Glomerular visceral epithelial cell (primary cell): ENCODE results near the gene EMILIN2.
"Not testable (repeated sequence)": the region's sequence is repeated elsewhere in the genome, so short reads cannot be mapped to it uniquely, and the experiment has no call there.

Experiments
- DNase-seq: peaks from one replicate; pipeline ENCODE4 v3.0.0-alpha.2; 2016; ENCODE audit errors: extremely low spot score

EMILIN2 gene

DNA sequence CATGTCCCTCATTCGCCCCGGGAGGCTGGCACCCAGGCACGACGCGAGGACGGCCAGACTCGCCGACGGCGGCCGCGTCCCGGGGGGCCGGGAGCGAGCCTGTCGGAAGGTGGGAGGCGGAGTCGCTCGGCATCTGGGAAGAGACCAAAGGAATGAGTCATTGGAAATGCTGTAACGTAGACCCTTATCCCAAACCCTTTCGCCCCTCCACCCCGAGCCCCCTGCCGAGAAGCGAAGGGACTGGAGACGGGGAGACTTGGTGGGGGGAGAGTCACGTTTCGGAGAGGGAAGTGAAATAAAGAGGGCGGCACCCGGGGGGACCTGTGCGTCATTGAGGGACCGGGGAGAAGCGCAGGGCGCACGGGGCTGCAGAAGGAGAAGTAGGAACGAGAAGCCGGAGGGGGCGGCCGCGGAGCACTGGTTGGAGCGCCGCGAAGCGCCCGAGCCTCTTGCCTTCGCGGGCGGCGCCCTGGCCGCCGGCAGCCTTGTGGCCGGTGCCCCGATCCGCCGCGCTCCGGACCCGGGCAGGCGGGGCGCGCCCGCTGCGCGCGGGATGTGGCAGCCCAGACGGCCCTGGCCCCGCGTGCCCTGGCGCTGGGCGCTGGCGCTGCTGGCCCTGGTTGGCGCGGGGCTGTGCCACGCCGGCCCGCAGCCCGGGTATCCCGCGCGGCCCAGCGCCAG lies at the start of gene EMILIN2:
EMILIN2 (plus strand) TSS at position 371 of the 681 bp plus-strand sequence; CDS start at position 554, 183 bp downstream.
- DNase-seq = peak; percentile 12

DNA sequence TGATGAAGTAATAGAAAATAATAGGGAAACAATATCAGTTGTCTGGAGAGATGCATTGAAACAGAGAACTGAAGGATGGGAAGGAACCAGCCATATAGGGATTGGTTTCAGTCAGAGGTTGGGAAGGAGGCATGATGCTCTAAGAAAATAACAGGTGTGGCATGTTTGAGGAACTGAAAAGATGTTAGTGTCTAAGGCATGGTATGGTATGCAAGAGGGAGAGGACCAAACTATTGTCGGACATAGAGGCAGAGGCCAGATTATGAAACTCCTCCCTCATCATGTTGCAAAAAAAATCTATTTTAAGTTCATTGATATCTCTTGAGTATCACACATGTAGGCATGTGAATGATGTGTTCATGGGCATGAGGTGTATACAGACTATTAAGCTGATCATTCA lies 48.9 kb upstream of the EMILIN2 start:
- no peak for DNase-seq

GRCh38 chr18:2799369-2799768 lies 47.4 kb upstream of the EMILIN2 start:
- DNase-seq = no peak

DNA sequence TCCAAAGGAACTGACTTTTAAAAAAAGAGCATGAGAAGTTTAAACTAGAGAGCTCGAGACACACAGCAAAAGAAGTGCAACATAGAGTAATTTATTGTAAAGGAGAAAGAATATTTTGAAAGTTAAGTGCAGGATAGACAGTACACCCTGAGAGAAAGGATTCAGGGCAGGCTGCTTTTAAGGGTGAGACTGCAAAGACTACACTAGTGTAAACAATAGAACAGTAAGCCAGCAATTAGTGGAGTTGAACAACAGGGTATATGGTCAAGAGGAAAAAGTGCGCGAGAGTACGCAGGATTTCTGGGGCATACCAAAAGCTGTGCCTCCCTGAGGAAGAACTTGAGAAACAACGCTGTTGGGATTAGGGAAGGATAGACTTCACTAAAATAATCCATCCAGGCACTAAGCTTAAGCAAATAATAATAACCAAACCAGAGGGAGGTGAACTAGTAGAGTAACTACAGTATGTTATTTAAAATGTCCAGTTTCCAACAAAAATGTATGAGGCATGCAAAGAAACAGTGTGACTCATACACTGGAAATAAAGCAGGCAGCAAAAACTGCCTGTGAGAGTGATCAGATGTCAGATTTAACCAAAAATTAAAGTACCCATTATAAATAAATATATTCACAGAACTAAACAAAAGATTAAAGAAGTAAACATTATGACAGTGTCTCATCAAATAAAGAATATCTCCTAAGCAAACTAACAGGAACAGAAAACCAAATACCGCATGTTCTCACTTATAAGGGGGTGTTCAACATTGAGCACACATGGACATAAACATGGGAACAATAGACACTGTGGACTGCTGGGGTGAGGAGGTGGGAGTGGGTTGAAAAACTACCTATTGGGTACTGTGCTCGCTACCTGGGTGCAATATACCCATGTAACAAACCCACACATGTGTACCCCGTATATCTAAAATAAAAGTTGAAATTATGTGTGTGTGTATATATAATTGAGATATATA lies 40.5 kb upstream of the EMILIN2 start:
- DNase-seq = no peak

DNA sequence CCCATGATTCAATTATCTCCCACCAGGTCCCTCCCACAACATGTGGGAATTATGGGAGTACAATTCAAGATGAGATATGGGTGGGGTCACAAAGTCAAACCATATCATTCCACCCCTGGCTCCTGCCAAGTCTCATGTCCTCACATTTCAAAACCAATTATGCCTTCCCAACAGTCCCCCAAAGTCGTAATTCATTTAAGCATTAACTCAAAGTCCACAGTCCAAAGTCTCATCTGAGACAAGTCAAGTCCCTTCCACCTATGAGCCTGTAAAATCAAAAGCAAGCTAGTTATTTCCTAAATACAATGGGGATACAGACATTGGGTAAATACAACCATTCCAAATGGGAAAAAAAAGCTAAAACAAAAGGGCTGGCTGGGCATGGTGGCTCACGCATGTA lies 38.2 kb upstream of the EMILIN2 start:
- DNase-seq = not testable (repeated sequence)

GRCh38 chr18:2809666-2810183 lies 37.1 kb upstream of the EMILIN2 start:
- DNase-seq = not testable (repeated sequence)

DNA sequence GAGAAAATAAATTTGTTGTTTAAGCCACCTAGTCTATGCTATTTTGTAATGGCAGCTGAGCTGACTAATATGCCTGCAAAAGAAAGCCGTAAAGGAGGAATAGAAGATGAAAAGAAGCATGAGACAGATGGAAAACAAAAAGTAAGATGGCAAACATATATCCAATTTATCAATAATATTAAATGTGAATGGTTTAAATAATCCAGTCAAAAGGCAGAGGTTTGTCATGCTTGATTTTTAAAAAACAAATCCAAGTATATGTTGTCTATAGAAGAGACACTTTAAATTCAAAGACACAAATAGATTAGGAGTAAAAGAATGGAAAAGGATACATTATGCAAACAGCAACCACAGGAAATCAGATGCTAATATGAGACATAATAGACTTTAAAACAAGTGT lies 35.4 kb upstream of the EMILIN2 start:
- DNase-seq = no peak

DNA sequence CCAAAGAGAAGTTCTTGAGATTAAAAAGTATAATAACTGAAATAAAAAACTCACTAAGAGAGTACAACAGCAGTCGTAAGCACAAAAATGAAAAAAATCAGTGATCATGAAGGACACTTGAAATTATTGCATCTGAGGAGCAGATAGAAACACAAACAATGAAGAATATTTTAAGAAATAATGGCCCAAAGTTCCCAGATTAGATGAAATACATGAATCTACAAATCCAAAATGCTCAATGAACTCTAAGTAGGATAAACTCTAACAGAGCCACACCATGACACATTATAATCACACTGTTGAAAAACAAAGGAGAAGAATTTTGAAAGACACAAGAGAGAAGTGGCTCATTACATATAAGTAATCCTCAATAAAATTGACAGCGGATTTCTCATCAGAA lies 31.9 kb upstream of the EMILIN2 start:
- no peak for DNase-seq

- no peak for DNase-seq
These were observed 28.5 kb upstream of the EMILIN2 start for GRCh38 chr18:2818281-2818680.

DNA sequence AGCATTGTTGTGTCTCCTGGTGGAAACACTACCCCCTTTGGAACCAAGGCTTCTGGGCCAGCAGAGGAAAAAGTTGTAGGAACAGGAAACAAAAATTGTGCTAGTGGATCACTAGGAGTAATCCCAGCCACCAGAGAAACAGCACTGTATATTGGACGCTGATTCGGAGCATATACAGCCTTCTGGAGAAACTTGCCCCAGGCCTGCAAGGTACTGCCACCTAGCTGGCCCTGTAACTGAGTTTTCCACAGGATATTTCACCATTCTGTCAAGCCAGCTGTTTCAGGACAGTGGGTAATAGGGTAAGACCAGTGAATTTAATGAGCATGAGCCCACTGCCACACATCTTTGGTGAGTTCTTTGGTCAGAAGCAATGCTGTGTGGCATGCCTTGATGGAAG lies 25.1 kb upstream of the EMILIN2 start:
- no peak for DNase-seq

- DNase-seq = no peak
These were observed 24.4 kb upstream of the EMILIN2 start for GRCh38 chr18:2822213-2822921.

GRCh38 chr18:2823202-2823601 lies 23.6 kb upstream of the EMILIN2 start:
- no peak for DNase-seq

DNA sequence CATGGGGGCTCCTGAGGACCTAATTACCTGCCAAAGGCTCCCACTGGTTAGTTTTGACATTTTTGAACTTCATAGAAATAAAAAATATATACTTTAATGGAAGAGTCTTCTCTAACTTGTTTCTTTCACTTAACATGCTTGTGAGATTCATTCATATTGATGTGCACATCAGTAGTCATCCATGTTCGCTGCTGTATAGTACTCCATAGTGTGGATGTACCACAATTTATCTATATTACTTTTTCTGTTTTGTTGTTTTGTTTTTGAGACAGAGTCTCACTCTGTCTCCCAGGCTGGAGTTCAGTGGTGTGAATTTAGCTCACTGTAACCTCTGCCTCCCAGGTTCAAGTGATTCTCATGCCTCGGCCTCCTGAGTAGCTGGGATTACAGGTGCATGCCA lies 22.8 kb upstream of the EMILIN2 start:
- no peak for DNase-seq

DNA sequence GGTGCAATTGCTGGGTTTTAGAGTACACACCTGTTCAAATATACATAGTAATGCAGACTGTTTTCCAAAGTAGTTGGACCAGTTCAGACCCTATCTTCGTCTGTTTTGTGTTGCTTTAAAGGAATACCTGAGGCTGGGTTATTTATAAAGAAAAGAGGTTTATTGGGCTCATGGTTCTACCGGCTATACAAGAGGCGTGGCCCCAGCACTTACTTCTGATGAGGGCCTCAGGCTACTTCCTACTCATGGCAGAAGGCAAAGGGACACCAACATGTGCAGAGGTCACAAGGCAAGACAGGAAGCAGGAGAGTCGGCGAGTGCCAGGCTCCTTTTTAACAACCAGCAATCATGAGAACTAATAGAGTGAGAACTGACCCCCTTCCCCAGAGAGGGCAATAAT lies 21.9 kb upstream of the EMILIN2 start:
- no peak for DNase-seq

DNA sequence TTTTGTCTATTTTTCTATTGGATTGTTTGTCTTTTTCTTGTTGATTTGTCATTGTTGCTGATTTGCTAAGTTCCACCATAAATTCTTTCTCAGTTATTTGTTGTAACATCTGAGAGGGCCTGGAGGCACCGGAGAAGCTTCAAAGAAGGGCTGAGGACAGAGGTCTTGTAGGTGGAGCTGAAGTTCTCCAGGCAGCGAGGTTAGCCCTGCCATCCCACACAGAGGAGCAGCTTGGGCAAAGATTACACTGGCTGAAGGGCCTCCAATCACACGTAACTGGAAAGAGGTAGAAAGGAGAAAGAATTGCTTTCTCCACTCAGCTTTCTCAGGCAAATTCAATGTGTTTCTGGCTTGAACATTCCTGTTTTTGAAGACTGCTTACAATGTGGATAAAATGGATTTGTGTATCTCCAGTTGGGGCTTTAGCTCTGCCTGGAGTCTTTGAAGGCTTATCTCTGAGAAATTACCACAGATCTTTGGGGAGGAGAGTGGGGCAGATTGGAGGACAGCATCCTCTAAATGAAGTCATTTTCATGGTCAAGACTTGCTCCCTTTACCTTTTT lies 21.1 kb upstream of the EMILIN2 start:
- no peak for DNase-seq

DNA sequence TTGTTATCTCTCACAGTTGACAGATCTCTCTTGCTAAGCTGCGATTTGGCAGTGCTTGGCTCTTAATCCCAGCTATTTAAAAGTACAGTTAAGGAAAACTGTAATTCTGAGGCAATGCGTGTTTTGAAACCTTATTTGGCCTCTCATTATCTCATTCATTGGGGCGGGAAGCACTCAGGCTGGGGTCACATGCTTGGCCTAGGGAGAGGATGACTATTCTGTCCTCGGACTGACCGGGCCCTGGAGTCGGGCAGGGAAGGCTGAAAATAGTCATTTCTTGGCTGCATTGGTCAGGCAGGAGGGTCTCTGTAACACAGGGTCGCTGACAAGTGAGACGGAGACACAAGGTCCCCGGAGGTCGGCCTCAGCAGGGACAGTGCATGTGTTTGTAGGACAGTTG lies 20.2 kb upstream of the EMILIN2 start:
- DNase-seq = no peak

- no peak for DNase-seq
These were observed 19.7 kb upstream of the EMILIN2 start for GRCh38 chr18:2827061-2827460.

DNA sequence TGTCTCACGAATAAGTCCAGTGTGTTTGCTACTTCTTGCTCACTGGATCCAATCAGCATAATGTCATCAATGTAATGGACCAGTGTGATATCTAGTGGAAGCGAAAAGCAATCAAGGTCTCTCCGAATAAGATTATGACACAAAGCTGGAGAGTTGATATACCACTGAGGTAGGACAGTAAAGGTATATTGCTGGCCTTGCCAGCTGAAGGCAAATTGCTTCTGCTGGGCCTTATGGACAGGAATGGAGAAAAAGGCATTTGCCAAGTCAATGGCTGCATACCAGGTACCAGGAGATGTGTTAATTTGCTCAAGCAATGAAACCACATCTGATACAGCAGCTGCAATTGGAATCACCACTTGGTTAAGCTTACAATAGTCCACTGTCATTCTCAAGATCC lies 10.7 kb upstream of the EMILIN2 start:
- not testable (repeated sequence) for DNase-seq

DNA sequence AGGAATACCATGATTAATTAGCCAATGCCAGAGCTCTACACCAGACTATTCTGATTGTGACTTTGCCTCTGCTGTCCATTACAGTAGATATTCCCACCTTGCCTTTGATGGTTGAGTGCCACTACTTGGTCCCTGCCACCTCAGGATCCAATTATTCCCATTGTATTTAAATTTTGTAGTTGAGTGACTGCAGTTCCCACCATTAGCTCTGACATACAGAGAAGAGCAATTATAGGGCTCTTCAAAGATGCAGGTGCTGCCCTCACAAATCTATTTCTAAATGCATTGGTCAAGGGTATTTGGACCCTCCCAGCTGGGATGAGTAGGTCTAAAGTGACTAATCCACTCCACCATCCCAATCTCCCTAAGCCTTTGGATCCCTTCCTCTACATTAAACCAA lies 9.5 kb upstream of the EMILIN2 start:
- not testable (repeated sequence) for DNase-seq

- DNase-seq = no peak
These were observed 7.6 kb upstream of the EMILIN2 start for GRCh38 chr18:2839202-2839601.

GRCh38 chr18:2840521-2840920 lies 6.3 kb upstream of the EMILIN2 start:
- DNase-seq = no peak

DNA sequence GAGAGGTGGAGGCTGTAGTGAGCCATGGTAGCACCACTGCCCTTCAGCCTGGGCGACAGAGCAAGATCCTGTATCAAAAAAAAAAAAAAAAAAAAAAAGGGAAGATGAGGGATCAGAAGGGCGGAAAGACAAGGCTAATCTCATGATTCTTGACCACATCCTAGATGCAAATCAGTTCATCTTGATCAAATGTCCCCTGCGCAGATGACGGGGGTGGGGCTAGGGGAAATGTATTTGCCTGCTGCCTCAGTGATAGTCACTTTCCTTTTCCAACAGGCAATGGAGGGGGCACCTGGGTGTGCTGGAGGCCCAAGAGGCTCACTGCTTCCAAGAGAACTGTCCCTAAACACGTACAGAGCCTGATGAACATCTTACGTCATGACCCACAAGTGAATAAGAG lies 3.7 kb upstream of the EMILIN2 start:
- DNase-seq = no peak
